HepG2 (cell line): Measurements from ENCODE around the gene SGK1.

ENCODE experiments used
- CTCF ChIP-seq: sonication (generic); formaldehyde crosslinking; IDR thresholded peaks from 2 replicates; pipeline ENCODE4 v1.5.0; 2020; ENCODE audit warnings: mild to moderate bottlenecking, missing genetic modification reagents, moderate library complexity
- FOXM1 ChIP-seq: sonication (generic); formaldehyde crosslinking; IDR thresholded peaks from 2 replicates; pipeline ENCODE4 v1.5.0; 2020; ENCODE audit warnings: missing genetic modification reagents
- KAT7 ChIP-seq: IDR thresholded peaks from 2 replicates; pipeline ENCODE4 v1.6.1; 2018; ENCODE audit warnings: borderline replicate concordance, missing compliant biosample characterization
- POLR2AphosphoS5 ChIP-seq: IDR thresholded peaks from 2 replicates; pipeline ENCODE4 v1.6.1; 2012; ENCODE audit warnings: low read depth, low read length
- RBFOX2 ChIP-seq: fragments of 200-400 bp; formaldehyde crosslinking; IDR thresholded peaks from 2 replicates; pipeline ENCODE4 v1.6.1; 2017; ENCODE audit warnings: low read depth, mild to moderate bottlenecking, low read length
- TGIF2 ChIP-seq: IDR thresholded peaks from 2 replicates; pipeline ENCODE4 v1.6.1; 2016; ENCODE audit warnings: control low read depth, missing compliant biosample characterization
- ZNF282 ChIP-seq: fragments of 450-650 bp; IDR thresholded peaks from 2 replicates; pipeline ENCODE4 v1.6.1; 2018; ENCODE audit not compliant: partially characterized antibody
- TF ChIP-seq, protein P1 (sequence below): sonication (generic); formaldehyde crosslinking; IDR thresholded peaks from 2 replicates; pipeline ENCODE4 v1.4.0; 2020; ENCODE audit warnings: missing genetic modification reagents
- TF ChIP-seq, protein P2 (sequence below): sonication (generic); IDR thresholded peaks from 2 replicates; pipeline ENCODE4 v1.6.1; 2016; ENCODE audit warnings: low read depth, borderline replicate concordance
- TF ChIP-seq, protein P3 (sequence below), 2 experiments: IDR thresholded peaks; 2 replicates each; pipeline ENCODE4 v1.6.1; 2011 to 2012; ENCODE audit warnings: low read length in 2 of 2, borderline replicate concordance in 1 of 2, low read depth in 1 of 2, mild to moderate bottlenecking in 1 of 2, moderate library complexity in 1 of 2

DNA sequence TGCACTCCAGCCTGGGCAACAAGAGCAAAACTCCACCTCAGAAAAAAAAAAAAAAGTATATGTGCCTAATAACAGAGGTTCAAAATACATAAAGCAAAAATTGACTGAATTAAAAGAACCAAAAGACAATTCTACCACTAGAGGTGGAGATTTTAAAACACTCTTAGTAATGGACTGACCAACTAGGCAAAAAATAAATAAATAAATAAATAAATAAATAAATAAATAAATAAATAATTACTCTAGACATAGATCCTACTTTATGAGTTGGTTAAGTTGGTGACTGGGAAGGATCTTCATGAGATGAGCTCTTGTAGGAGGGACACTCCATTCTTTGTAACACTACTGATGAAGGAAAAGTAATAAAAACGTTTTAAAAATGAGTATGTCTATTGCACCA is 113.9 kb downstream of the SGK1 start:
- TF ChIP-seq, protein P1, sequence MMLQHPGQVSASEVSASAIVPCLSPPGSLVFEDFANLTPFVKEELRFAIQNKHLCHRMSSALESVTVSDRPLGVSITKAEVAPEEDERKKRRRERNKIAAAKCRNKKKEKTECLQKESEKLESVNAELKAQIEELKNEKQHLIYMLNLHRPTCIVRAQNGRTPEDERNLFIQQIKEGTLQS (CRISPR knock-in tag): no peak
- TF ChIP-seq TGIF2 (CRISPR knock-in tag) (no peak), POLR2AphosphoS5 (no peak), RBFOX2 (no peak), CTCF (CRISPR knock-in tag) (no peak), KAT7 (CRISPR knock-in tag) (no peak), FOXM1 (no peak), ZNF282 (no peak)
- TF ChIP-seq, protein P2, sequence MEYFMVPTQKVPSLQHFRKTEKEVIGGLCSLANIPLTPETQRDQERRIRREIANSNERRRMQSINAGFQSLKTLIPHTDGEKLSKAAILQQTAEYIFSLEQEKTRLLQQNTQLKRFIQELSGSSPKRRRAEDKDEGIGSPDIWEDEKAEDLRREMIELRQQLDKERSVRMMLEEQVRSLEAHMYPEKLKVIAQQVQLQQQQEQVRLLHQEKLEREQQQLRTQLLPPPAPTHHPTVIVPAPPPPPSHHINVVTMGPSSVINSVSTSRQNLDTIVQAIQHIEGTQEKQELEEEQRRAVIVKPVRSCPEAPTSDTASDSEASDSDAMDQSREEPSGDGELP: no peak
- TF ChIP-seq, protein P3, sequence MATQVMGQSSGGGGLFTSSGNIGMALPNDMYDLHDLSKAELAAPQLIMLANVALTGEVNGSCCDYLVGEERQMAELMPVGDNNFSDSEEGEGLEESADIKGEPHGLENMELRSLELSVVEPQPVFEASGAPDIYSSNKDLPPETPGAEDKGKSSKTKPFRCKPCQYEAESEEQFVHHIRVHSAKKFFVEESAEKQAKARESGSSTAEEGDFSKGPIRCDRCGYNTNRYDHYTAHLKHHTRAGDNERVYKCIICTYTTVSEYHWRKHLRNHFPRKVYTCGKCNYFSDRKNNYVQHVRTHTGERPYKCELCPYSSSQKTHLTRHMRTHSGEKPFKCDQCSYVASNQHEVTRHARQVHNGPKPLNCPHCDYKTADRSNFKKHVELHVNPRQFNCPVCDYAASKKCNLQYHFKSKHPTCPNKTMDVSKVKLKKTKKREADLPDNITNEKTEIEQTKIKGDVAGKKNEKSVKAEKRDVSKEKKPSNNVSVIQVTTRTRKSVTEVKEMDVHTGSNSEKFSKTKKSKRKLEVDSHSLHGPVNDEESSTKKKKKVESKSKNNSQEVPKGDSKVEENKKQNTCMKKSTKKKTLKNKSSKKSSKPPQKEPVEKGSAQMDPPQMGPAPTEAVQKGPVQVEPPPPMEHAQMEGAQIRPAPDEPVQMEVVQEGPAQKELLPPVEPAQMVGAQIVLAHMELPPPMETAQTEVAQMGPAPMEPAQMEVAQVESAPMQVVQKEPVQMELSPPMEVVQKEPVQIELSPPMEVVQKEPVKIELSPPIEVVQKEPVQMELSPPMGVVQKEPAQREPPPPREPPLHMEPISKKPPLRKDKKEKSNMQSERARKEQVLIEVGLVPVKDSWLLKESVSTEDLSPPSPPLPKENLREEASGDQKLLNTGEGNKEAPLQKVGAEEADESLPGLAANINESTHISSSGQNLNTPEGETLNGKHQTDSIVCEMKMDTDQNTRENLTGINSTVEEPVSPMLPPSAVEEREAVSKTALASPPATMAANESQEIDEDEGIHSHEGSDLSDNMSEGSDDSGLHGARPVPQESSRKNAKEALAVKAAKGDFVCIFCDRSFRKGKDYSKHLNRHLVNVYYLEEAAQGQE (IDR thresholded peaks at IDR 0.05; ENCODE audit: borderline replicate concordance in 1 of 2, low read depth in 1 of 2, low read length in 2 of 2): no peak
